ENCODE data around the gene MAMDC4. TPM values are rescaled to one million over a fixed set of nuclear protein-coding genes. Genes with fewer than 3 reads are reported as not detected.
"Not testable (repeated sequence)": the region's sequence is repeated elsewhere in the genome, so short reads cannot be mapped to it uniquely, and the experiment has no call there.

Gene MAMDC4
- polyA plus RNA-seq, 1 donor (not counting 4 experiments of a cell fraction or from before 2014, with no cell fraction given), result 0.49 TPM

GRCh38 chr9:136842380-136842948, 9.7 kb upstream of the MAMDC4 start, which contains the start of gene AJM1:
AJM1 (plus strand) TSS chr9:136842478; CDS start chr9:136844415, 1,937 bp downstream.
- TF ChIP-seq CTCF (optimal IDR thresholded peaks at IDR 0.05 in 1 of 3, IDR thresholded peaks at IDR 0.05 in 1 of 3, conservative IDR thresholded peaks at IDR 0.05 in 1 of 3; ENCODE audit: extremely low read depth in 1 of 3, insufficient read depth in 2 of 3, low read length in 3 of 3), result peak; percentile 71 to 92 (median 73)
- FAIRE-seq; DNase-seq (ENCODE audit: low read depth, low spot score); H3K79me2 ChIP-seq (ENCODE audit: control insufficient read depth, insufficient read depth, low read length); H3K4me3 ChIP-seq (ENCODE audit: control insufficient read depth in 2 of 3, extremely low read depth in 1 of 3, insufficient read depth in 2 of 3, low read depth in 1 of 3, low read length in 3 of 3); dilution Hi-C loops (cut with MboI; ENCODE audit: extremely low pct_ligation_motif_present, low sequenced_read_pairs); H3K9ac ChIP-seq (ENCODE audit: control insufficient read depth, extremely low read depth, insufficient read depth, low read length); H3K4me1 ChIP-seq (ENCODE audit: control insufficient read depth, extremely low read depth, insufficient read depth, low read length); H3K9me1 ChIP-seq (ENCODE audit: control insufficient read depth, extremely low read depth, insufficient read depth, low read length); H3K27ac ChIP-seq (ENCODE audit: control insufficient read depth, insufficient read depth, low read length); H4K20me1 ChIP-seq (ENCODE audit: control insufficient read depth, extremely low read depth, insufficient read depth, low read length); H3K36me3 ChIP-seq (ENCODE audit: control insufficient read depth in 2 of 2, extremely low read depth in 1 of 2, insufficient read depth in 2 of 2, low read length in 2 of 2); H2AFZ ChIP-seq (ENCODE audit: control insufficient read depth, low read length); H3K9me3 ChIP-seq (ENCODE audit: control insufficient read depth, low read depth, low read length): not testable (repeated sequence)
- H3K27me3 ChIP-seq (ENCODE audit: control insufficient read depth, extremely low read depth, insufficient read depth, low read length), result peaks cover 35% of the 10 kb centered on the region
- peak within 1 kb of the TSS; percentile 70 for H3K4me2 ChIP-seq (ENCODE audit: control insufficient read depth, extremely low read depth, insufficient read depth, low read depth, low read length)

GRCh38 chr9:136843159-136843800, 8.9 kb upstream of the MAMDC4 start:
- H3K9ac ChIP-seq (ENCODE audit: control insufficient read depth, extremely low read depth, insufficient read depth, low read length); H3K4me1 ChIP-seq (ENCODE audit: control insufficient read depth, extremely low read depth, insufficient read depth, low read length); H3K9me1 ChIP-seq (ENCODE audit: control insufficient read depth, extremely low read depth, insufficient read depth, low read length); dilution Hi-C loops (cut with MboI; ENCODE audit: extremely low pct_ligation_motif_present, low sequenced_read_pairs); FAIRE-seq; H3K36me3 ChIP-seq (ENCODE audit: control insufficient read depth in 2 of 2, extremely low read depth in 1 of 2, insufficient read depth in 2 of 2, low read length in 2 of 2); H2AFZ ChIP-seq (ENCODE audit: control insufficient read depth, low read length); DNase-seq (ENCODE audit: low read depth, low spot score); H3K4me2 ChIP-seq (ENCODE audit: control insufficient read depth, extremely low read depth, insufficient read depth, low read depth, low read length); H3K27ac ChIP-seq (ENCODE audit: control insufficient read depth, insufficient read depth, low read length); H4K20me1 ChIP-seq (ENCODE audit: control insufficient read depth, extremely low read depth, insufficient read depth, low read length); H3K4me3 ChIP-seq (ENCODE audit: control insufficient read depth in 2 of 3, extremely low read depth in 1 of 3, insufficient read depth in 2 of 3, low read depth in 1 of 3, low read length in 3 of 3); H3K9me3 ChIP-seq (ENCODE audit: control insufficient read depth, low read depth, low read length); H3K79me2 ChIP-seq (ENCODE audit: control insufficient read depth, insufficient read depth, low read length): not testable (repeated sequence)
- peaks cover 43% of the 10 kb centered on the region for H3K27me3 ChIP-seq (ENCODE audit: control insufficient read depth, extremely low read depth, insufficient read depth, low read length)

Data from keratinocyte (primary cell).